Breast epithelium (tissue), 4 donors: Measurements from ENCODE around the gene PRKN. TPM values are rescaled to one million over a fixed set of nuclear protein-coding genes. Genes with fewer than 3 reads are reported as not detected.
"Not testable (repeated sequence)": the region's sequence is repeated elsewhere in the genome, so short reads cannot be mapped to it uniquely, and the experiment has no call there.

Experiments
- DNase-seq, 2 donors: peaks; one replicate each; pipeline ENCODE4 v3.0.0-alpha.2; 2019; ENCODE audit warnings: low spot score in 2 of 2
- H3K27ac ChIP-seq, 2 donors: fragments of 200-600 bp; sonication (generic) in 1 of 2; one replicate each; pipeline ENCODE4 v1.5.1; 2016 to 2019; ENCODE audit warnings: mild to moderate bottlenecking in 1 of 2
- H3K27me3 ChIP-seq, 2 donors: fragments of 200-600 bp; sonication (generic) in 1 of 2; one replicate each; pipeline versions ENCODE4 v1.5.1 to v1.6.0; 2017 to 2019; ENCODE audit warnings: control low read depth in 1 of 2, mild to moderate bottlenecking in 1 of 2
- H3K36me3 ChIP-seq: fragments of 200-600 bp; one replicate; pipeline ENCODE4 v1.5.1; 2019
- H3K4me1 ChIP-seq, 2 donors: fragments of 200-600 bp; sonication (generic); one replicate each; pipeline ENCODE4 v1.5.1; 2016 to 2019; ENCODE audit warnings: control low read depth in 1 of 2
- H3K4me3 ChIP-seq, 3 donors: fragments of 200-600 bp; sonication (generic); 1 replicate in 2 of 3; 2 replicates in 1 of 3; pipeline ENCODE4 v1.5.1; 2016 to 2019; ENCODE audit warnings: mild to moderate bottlenecking in 3 of 3, moderate library complexity in 2 of 3
- H3K9me3 ChIP-seq, 2 donors: fragments of 200-600 bp; sonication (generic) in 1 of 2; one replicate each; pipeline ENCODE4 v1.5.1; 2016 to 2019; ENCODE audit warnings: control low read depth in 1 of 2
- POLR2A ChIP-seq: fragments of 450-650 bp; IDR thresholded peaks from one replicate; pipeline ENCODE4 v1.6.1; 2016; ENCODE audit warnings: antibody characterized with exemption, mild to moderate bottlenecking, moderate library complexity
- POLR2AphosphoS5 ChIP-seq, 3 donors: sonication (generic); formaldehyde crosslinking; IDR thresholded peaks; one replicate each; pipeline ENCODE4 v1.6.1; 2017; ENCODE audit warnings: antibody characterized with exemption in 3 of 3
- intact Hi-C: fragments of 100-400 bp; cut with DNase I; formaldehyde crosslinking; loops from one replicate; pipeline ENCODE4 v1.15.1; 2023; ENCODE audit warnings: low total_unique reads
- total RNA-seq, 3 donors: library from RNA; depleted of rRNA; stranded (reverse); fragments of >200 nt; gene quantifications; one replicate each; pipeline ENCODE4 v1.1.0, GENCODE V29; 2016
- TF ChIP-seq, protein P1 (sequence below), 3 donors: fragments of 450-650 bp; IDR thresholded peaks; one replicate each; pipeline ENCODE4 v1.5.1; 2016 to 2017; ENCODE audit warnings: antibody characterized with exemption in 3 of 3, mild to moderate bottlenecking in 3 of 3, moderate library complexity in 3 of 3

Gene PRKN
- total RNA-seq, 3 donors from 2014 or later, result 7.2 to 19.0 (median 11.2) TPM

DNA sequence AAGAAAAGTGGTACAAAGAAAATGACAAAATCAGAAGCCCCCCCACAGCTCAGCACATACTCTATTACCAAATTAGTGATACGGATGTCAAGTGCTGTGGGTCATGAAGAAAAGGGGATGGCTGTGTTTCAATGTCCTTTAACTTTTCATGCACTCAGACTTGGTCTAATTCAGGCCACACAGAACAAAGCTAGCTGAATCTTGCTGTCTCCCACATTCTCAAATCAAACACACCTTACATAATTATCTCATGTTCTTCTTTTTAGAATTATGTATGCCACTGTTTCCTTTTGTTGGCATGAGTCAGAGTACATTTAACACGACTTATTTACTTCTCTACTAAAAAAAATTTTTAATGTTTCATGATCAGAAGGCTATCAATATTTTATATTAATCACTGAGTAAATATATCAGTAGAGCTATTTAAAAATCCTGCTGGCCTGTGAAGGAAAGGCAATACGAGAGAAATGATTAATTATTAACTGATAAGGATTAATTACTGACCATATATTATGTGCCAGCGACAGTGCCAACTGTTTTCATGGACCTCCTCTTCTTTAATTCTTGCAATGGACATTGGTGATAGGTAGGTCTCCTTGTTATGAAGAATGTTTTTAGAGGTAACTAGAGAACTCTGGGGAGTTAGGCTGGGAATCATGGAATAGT, 857.2 kb downstream of the PRKN start:
- Histone ChIP-seq H3K27me3 (no peaks in the 10 kb centered on the region), H3K36me3 (no peaks in the 10 kb centered on the region), H3K9me3 (peaks cover 0 to 10% of the 10 kb centered on the region in 2 donors), H3K27ac (no peak overlapping the region), H3K4me1 (no peaks in the 10 kb centered on the region), H3K4me3 (no peak overlapping the region)
- no peak for TF ChIP-seq POLR2A
- TF ChIP-seq POLR2AphosphoS5 (IDR thresholded peaks at IDR 0.05), result no peak
- TF ChIP-seq, protein P1, sequence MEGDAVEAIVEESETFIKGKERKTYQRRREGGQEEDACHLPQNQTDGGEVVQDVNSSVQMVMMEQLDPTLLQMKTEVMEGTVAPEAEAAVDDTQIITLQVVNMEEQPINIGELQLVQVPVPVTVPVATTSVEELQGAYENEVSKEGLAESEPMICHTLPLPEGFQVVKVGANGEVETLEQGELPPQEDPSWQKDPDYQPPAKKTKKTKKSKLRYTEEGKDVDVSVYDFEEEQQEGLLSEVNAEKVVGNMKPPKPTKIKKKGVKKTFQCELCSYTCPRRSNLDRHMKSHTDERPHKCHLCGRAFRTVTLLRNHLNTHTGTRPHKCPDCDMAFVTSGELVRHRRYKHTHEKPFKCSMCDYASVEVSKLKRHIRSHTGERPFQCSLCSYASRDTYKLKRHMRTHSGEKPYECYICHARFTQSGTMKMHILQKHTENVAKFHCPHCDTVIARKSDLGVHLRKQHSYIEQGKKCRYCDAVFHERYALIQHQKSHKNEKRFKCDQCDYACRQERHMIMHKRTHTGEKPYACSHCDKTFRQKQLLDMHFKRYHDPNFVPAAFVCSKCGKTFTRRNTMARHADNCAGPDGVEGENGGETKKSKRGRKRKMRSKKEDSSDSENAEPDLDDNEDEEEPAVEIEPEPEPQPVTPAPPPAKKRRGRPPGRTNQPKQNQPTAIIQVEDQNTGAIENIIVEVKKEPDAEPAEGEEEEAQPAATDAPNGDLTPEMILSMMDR (IDR thresholded peaks at IDR 0.05), result no peak
- DNase-seq, result no peak
- intact Hi-C loops, result no loop called here

DNA sequence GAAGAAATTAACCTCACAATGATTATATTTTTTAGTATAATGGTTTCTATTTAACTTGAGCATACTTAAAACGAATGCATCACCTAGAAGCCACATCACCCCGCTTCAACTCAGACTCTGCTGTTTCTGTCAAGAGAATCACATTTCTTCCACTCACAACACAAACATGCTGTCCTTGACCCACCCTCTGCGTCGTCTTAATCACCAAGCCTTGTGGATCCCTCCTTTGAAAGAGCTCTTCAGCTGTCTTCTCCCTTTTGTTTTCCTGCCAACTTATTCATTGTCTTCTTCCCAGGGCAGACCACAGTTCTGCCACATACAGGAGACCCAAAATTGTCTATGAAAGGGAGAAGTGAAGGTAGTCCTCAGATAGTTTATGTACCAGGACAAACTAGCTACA, 858.1 kb downstream of the PRKN start:
- no peak for DNase-seq
- Histone ChIP-seq H3K27me3 (no peaks in the 10 kb centered on the region), H3K27ac (no peak overlapping the region), H3K36me3 (no peaks in the 10 kb centered on the region), H3K4me1 (no peaks in the 10 kb centered on the region), H3K4me3 (no peak overlapping the region), H3K9me3 (peaks cover 0 to 10% of the 10 kb centered on the region in 2 donors)
- TF ChIP-seq, protein P1 (IDR thresholded peaks at IDR 0.05), result no peak
- TF ChIP-seq POLR2AphosphoS5 (IDR thresholded peaks at IDR 0.05) (no peak), POLR2A (no peak)
- intact Hi-C loops, result no loop called here

DNA sequence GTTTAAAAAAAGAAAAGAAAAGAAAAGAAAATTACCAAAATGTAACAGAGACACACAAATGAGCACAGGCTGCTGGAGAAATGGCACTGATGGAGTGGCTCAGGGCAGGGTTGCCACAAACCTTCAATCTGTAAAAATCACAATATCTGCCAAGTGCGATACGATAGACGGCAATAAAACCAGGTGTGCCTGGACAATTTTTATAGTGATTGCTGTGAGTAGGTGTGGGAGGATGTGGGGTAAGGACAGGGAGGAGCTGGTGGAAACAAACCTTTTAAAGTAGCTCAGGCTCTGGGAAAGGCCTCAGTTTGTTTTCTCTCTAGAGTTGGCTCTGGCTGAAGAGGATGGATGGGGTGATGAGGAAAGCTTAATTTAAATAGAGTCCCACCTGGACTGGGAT, 861.0 kb downstream of the PRKN start:
- H3K27ac ChIP-seq, result no peak overlapping the region

DNA sequence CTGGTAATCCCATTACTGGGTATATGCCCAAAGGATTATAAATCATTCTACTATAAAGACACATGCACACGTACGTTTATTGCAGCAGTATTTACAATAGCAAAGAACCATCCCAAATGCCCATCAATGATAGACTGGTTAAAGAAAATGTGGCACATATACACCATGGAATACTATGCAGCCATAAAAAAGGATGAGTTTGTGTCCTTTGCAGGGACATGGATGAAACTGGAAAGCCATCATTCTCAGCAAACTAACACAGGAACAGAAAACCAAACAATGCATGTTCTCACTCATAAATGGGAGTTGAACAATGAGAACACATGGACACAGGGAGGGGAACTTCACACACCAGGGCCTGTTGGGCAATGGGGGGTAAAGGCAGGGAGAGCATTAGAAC, 866.5 kb downstream of the PRKN start:
- H3K9me3 ChIP-seq, H3K4me3 ChIP-seq, H3K27ac ChIP-seq, H3K36me3 ChIP-seq, H3K4me1 ChIP-seq, H3K27me3 ChIP-seq, intact Hi-C loops, DNase-seq: not testable (repeated sequence)

More for the DNA sequence above, 861.0 kb downstream of the PRKN start:
- intact Hi-C loops, result no loop called here
- no peak overlapping the region for H3K4me3 ChIP-seq
- TF ChIP-seq POLR2AphosphoS5 (IDR thresholded peaks at IDR 0.05), result no peak
- TF ChIP-seq, protein P1 (IDR thresholded peaks at IDR 0.05), result no peak
- TF ChIP-seq POLR2A, result no peak
- H3K36me3 ChIP-seq, result no peaks in the 10 kb centered on the region
- H3K27me3 ChIP-seq, result no peaks in the 10 kb centered on the region
- H3K9me3 ChIP-seq, result peaks cover 0 to 3% of the 10 kb centered on the region in 2 donors
- no peaks in the 10 kb centered on the region for H3K4me1 ChIP-seq
- DNase-seq, result no peak

DNA sequence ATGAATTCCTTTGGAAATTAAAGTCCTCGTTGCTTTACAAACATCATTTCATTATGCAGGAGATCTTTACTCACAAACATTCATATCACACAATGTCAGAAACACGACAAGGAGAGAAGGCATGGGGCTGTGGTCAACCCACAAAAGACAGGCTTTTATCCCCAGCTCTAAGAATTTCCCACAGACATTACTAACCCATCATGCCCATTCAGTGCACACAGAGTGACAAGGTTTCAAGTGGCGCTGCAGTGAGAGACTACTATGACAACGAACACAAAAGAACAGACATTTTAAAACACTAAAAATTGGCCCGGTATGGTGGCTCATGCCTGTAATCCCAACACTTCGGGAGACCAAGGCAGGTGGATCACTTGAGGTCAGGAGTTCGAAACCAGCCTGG, 873.9 kb downstream of the PRKN start:
- no peaks in the 10 kb centered on the region for H3K4me1 ChIP-seq
- no peak overlapping the region for H3K4me3 ChIP-seq
- TF ChIP-seq POLR2A (no peak), POLR2AphosphoS5 (IDR thresholded peaks at IDR 0.05) (no peak)
- TF ChIP-seq, protein P1 (IDR thresholded peaks at IDR 0.05), result no peak
- H3K27me3 ChIP-seq, result no peaks in the 10 kb centered on the region
- DNase-seq, result no peak
- H3K36me3 ChIP-seq, result no peaks in the 10 kb centered on the region
- H3K9me3 ChIP-seq, result no peaks in the 10 kb centered on the region
- no peak overlapping the region for H3K27ac ChIP-seq
- intact Hi-C loops, result no loop called here

DNA sequence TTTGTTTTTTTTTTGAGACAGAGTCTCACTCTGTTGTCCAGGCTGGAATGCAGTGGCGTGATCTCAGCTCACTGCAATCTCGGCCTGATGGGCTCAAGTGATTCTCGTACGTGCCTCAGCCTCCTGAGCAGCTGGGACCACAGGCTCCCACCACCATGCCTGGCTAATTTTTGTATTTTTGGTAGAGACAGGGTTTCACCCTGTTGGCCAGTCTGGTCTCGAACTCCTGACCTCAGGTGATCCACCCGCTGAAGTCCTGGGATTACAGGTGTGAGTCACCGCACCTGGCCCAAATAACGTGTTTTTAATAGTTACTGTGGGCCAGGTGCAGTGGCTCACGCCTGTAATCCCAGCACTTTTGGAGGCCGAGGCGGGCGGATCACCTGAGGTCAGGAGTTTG, 876.1 kb downstream of the PRKN start:
- H3K9me3 ChIP-seq, intact Hi-C loops, DNase-seq, H3K27ac ChIP-seq, H3K4me1 ChIP-seq, H3K36me3 ChIP-seq, H3K27me3 ChIP-seq, H3K4me3 ChIP-seq: not testable (repeated sequence)
